Mucosa of descending colon (tissue), 3 donors: ENCODE measurements around the gene WARS2. TPM values are rescaled to one million over a fixed set of nuclear protein-coding genes. Genes with fewer than 3 reads are reported as not detected.

Source experiments
- ATAC-seq: fragments of 200-7000 bp; cut with Tn5 transposase; one replicate; pipeline ENCODE4 v1.9.1; 2020; ENCODE audit warnings: mild to moderate bottlenecking, moderate library complexity
- DNase-seq, 3 donors: peaks; one replicate each; pipeline ENCODE4 v3.0.0-alpha.2; 2020
- H3K36me3 ChIP-seq: fragments of 200-600 bp; one replicate; pipeline ENCODE4 v1.8.0; 2021; ENCODE audit warnings: low read depth, mild to moderate bottlenecking
- H3K4me1 ChIP-seq: fragments of 200-600 bp; one replicate; pipeline ENCODE4 v1.8.0; 2021; ENCODE audit warnings: low read depth, mild to moderate bottlenecking
- H3K4me3 ChIP-seq: fragments of 200-600 bp; one replicate; pipeline ENCODE4 v1.8.0; 2021; ENCODE audit warnings: mild to moderate bottlenecking
- H3K9me3 ChIP-seq: fragments of 200-600 bp; one replicate; pipeline ENCODE4 v1.8.0; 2021; ENCODE audit warnings: mild to moderate bottlenecking
- intact Hi-C, 2 donors: fragments of 100-400 bp; cut with DNase I in 1 of 2; cut with micrococcal nuclease in 1 of 2; formaldehyde crosslinking; loops; one replicate each; pipeline versions ENCODE4 v1.11.0 to v1.11.1; 2022; cut with DNase I, micrococcal nuclease
- total RNA-seq, 3 donors: library from RNA; stranded (reverse); fragmentation: NEBNext Ultra II Directional in 2 of 3; extraction: Animal tissue kit (Norgen Biotek cat#: 25700) in 2 of 3; gene quantifications; one replicate each; pipeline versions ENCODE4 v1.2.1 to v1.2.4, GENCODE V29; 2021 to 2023
- TF ChIP-seq, protein P1 (sequence below): fragments of 200-600 bp; IDR thresholded peaks from one replicate; pipeline ENCODE4 v1.8.0; 2022; ENCODE audit warnings: antibody characterized with exemption, mild to moderate bottlenecking
- donor health status: DM: no; HTN: no; CAD: no; lungs with moderate emphysema.
- donor health status: DM: no; HTN: no; CAD: no.
- donor health status: DM: no; HTN: yes; CAD: no.

Gene WARS2
- total RNA-seq, 3 donors from 2014 or later: 10.5 to 14.9 (median 14.5) TPM

DNA sequence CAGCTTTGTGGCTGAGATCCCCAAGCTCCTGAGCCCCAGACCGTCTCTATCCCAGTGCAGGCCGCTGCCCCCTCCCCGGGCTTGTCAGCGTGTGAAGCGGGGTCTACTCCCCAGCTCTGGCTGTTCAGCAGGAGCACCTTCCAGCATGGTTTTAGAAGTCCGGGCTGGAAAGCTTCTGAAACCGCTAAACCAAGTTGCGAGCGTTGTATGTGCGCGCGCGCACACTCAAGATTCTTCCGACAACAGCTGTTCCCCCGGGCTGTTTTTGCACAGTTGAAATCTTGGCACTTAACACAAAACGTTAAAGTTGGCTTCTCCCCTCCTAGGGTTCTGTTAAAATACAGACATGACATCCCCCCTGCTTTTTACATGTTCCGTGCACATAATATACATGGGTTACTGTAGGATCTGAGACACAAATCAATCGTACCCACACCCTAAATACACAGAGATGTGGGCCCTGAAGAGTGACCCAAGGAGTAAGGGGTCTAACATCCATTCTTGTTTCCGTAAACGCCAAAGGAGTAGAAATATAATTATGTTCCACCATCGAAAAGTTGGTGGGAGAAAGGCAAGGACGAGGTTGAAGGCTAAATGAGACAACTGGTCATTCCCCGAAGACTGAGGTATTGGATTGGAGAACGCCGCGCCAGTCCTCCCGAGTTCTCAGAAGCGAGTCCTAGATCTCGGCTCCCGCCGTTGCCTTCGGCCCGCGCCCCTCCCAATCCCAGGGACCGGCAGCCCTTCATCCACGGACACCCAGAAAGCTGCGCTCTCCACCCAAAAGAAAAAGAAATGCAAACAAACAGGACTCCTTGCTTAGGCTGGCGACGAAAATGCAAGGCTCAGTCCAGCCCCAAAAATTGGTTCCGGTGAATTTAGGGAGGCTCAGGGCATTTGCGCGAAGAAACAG, 153.6 kb downstream of the WARS2 start:
- ATAC-seq (no peak), DNase-seq (no peak)
- Histone ChIP-seq H3K4me3 (no peak overlapping the region), H3K4me1 (peaks cover 18% of the 10 kb centered on the region), H3K9me3 (no peaks in the 10 kb centered on the region), H3K36me3 (no peaks in the 10 kb centered on the region)
- intact Hi-C loops: no loop called here
- TF ChIP-seq, protein P1, sequence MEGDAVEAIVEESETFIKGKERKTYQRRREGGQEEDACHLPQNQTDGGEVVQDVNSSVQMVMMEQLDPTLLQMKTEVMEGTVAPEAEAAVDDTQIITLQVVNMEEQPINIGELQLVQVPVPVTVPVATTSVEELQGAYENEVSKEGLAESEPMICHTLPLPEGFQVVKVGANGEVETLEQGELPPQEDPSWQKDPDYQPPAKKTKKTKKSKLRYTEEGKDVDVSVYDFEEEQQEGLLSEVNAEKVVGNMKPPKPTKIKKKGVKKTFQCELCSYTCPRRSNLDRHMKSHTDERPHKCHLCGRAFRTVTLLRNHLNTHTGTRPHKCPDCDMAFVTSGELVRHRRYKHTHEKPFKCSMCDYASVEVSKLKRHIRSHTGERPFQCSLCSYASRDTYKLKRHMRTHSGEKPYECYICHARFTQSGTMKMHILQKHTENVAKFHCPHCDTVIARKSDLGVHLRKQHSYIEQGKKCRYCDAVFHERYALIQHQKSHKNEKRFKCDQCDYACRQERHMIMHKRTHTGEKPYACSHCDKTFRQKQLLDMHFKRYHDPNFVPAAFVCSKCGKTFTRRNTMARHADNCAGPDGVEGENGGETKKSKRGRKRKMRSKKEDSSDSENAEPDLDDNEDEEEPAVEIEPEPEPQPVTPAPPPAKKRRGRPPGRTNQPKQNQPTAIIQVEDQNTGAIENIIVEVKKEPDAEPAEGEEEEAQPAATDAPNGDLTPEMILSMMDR: no peak

DNA sequence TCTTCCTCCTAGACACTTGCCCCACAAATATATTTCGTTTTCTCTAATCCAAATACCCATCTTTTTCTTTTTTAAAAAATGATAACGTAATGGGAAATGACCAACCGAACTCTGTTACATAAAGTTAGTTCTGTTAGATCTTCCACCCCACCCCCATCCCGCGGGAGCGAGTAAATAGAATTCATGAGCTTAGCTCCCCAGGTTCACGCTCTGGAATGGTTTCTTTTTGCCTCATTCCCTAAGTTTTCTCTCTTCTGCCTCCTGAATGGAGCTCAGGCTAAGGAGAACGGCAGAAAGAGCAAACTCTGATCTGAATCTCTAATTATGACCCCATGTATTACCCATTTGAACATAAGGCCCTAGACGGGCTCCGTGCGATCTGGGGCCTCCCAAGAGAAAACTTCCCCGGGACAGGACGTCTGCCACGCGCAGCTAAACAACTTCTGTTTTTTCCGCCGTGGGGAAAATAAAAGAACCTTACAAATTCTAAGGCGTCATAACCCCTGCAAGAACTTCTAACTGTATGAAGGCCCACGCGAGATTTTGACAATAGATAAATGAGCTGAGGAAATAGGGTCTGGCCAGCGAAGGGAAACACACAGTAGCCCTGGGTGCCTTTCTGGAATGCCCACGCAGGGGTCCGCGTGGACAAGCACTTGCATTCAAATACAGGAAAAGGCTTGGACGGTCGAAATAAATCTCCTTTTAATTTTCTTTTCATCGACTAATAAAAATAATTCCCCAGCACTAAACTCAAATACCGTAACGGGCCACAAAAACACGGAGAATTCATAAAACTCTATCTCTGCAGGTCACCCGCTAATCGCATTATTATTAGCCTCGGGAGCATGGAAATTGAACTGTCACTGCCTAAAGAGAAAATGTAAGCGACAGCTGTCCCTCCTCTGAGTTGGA, 154.6 kb downstream of the WARS2 start:
- no peaks in the 10 kb centered on the region for H3K9me3 ChIP-seq
- DNase-seq: no peak
- intact Hi-C loops: no loop called here
- peaks cover 18% of the 10 kb centered on the region for H3K4me1 ChIP-seq
- TF ChIP-seq, protein P1: no peak
- no peaks in the 10 kb centered on the region for H3K36me3 ChIP-seq
- no peak for ATAC-seq
- H3K4me3 ChIP-seq: no peak overlapping the region

DNA sequence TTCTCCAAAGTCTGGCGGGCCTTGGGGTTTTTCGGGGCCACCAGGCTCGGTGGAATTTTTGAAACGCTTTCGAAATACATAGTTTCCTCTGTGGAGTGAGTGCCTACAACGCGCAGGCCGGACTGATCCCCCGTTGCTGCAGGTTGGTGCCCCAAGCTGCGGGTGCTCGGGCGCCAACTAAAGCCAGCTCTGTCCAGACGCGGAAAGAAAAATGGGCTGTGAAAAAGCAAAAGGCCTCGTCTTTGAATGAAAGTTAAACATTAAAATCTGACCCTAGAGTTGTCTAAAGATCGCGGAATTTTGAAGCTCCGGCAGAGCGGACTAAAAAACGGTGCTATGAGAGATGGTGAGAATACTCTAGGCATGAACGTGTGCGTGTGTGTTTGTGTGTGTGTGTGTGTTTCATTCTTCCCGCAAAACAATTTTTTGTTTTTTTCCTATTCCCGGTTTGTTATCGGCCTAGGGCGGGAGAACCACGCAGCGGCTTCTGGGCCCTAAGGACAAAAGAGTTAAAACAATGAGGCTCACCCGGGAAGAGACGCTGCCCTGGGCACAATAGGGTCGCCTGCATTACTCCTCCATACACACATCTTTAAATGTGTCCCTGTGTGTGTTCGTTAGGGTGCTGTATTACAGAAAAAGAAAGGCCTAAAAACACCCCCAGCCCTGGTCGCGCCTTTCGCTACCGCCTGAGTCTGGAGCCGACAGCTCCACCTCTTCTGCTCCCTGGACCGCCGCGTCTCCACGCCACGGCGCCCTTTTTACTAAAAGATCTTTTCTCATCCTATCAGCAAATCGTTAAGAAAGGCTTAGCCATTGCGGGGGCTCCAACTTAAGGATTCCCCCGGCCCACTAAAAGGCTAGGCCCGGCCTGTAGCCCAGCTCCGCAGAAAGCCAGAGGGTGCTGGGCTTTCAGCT, 155.5 kb downstream of the WARS2 start:
- Histone ChIP-seq H3K4me1 (peaks cover 18% of the 10 kb centered on the region), H3K4me3 (no peak overlapping the region), H3K9me3 (no peaks in the 10 kb centered on the region), H3K36me3 (no peaks in the 10 kb centered on the region)
- TF ChIP-seq, protein P1: no peak
- DNase-seq (no peak), ATAC-seq (peak; percentile 19)
- intact Hi-C loops: no loop called here

DNA sequence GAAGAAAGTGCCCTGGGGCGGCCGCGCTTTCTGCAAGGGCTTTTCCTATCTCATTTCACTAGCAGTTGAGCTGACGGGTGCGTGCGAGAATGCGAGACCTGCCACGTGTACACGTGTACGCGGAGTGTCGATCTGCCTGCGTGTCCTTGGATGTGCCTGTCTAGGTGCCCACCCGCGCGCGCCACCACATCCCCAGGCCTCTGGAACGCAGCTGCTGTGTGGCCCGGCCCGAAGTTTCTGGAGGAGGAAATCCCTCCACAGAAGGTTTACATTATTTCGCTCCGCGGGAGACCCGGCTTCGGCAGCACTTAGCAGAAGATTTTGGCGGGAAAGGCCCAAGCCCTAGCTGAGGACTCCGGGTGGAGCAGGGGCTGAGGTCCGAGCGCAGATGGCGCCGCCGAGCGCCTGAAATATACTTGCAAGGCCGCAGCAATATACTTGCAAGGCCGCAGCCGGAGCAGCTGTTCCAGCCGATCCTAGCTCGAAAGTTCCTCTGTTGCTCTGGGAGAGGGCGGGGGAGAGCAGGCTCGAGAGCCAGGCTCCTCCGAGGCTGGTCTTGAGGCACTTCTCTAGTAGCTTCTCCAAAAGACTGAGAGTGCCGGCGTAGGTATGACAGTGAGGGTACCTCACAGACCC, 156.2 kb downstream of the WARS2 start:
- Histone ChIP-seq H3K9me3 (no peaks in the 10 kb centered on the region), H3K36me3 (no peaks in the 10 kb centered on the region), H3K4me1 (peaks cover 18% of the 10 kb centered on the region), H3K4me3 (no peak overlapping the region)
- peak; percentile 51 for ATAC-seq
- TF ChIP-seq, protein P1: no peak
- DNase-seq: peak in 2 of 3 donors; percentile 31 to 37
- intact Hi-C loops: no loop called here
